Measurements from ENCODE around the gene SIGLEC12. TPM values are rescaled to one million over a fixed set of nuclear protein-coding genes. Genes with fewer than 3 reads are reported as not detected.

SIGLEC12 gene
- polyA plus RNA-seq, 1 donor (not counting 4 experiments of a cell fraction or from before 2014, with no cell fraction given): not detected

GRCh38 chr19:51530616-51531015, 29.0 kb upstream of the SIGLEC12 start:
- H3K27me3 ChIP-seq (ENCODE audit: control insufficient read depth, extremely low read depth, insufficient read depth, low read length): no peaks in the 10 kb centered on the region
- no peaks in the 10 kb centered on the region for H3K36me3 ChIP-seq (ENCODE audit: control insufficient read depth in 2 of 2, extremely low read depth in 1 of 2, insufficient read depth in 2 of 2, low read length in 2 of 2)
- FAIRE-seq: no peak
- dilution Hi-C loops (cut with MboI; ENCODE audit: extremely low pct_ligation_motif_present, low sequenced_read_pairs): no loop called here
- no peak overlapping the region for H3K4me3 ChIP-seq (ENCODE audit: control insufficient read depth in 2 of 3, extremely low read depth in 1 of 3, insufficient read depth in 2 of 3, low read depth in 1 of 3, low read length in 3 of 3)
- DNase-seq (ENCODE audit: low read depth, low spot score): no peak
- H3K4me2 ChIP-seq (ENCODE audit: control insufficient read depth, extremely low read depth, insufficient read depth, low read depth, low read length): no peak overlapping the region
- H3K27ac ChIP-seq (ENCODE audit: control insufficient read depth, insufficient read depth, low read length): no peak overlapping the region
- no peaks in the 10 kb centered on the region for H3K9me3 ChIP-seq (ENCODE audit: control insufficient read depth, low read depth, low read length)
- H2AFZ ChIP-seq (ENCODE audit: control insufficient read depth, low read length): no peak overlapping the region
- H3K9me1 ChIP-seq (ENCODE audit: control insufficient read depth, extremely low read depth, insufficient read depth, low read length): no peaks in the 10 kb centered on the region
- TF ChIP-seq EZH2 (IDR thresholded peaks at IDR 0.05; ENCODE audit: low read length) (no peak), CTCF (optimal IDR thresholded peaks at IDR 0.05 in 1 of 3, IDR thresholded peaks at IDR 0.05 in 1 of 3, conservative IDR thresholded peaks at IDR 0.05 in 1 of 3; ENCODE audit: extremely low read depth in 1 of 3, insufficient read depth in 2 of 3, low read length in 3 of 3) (no peak)
- no peak overlapping the region for H3K9ac ChIP-seq (ENCODE audit: control insufficient read depth, extremely low read depth, insufficient read depth, low read length)
- no peaks in the 10 kb centered on the region for H3K79me2 ChIP-seq (ENCODE audit: control insufficient read depth, insufficient read depth, low read length)
- H4K20me1 ChIP-seq (ENCODE audit: control insufficient read depth, extremely low read depth, insufficient read depth, low read length): no peaks in the 10 kb centered on the region
- no peaks in the 10 kb centered on the region for H3K4me1 ChIP-seq (ENCODE audit: control insufficient read depth, extremely low read depth, insufficient read depth, low read length)

DNA sequence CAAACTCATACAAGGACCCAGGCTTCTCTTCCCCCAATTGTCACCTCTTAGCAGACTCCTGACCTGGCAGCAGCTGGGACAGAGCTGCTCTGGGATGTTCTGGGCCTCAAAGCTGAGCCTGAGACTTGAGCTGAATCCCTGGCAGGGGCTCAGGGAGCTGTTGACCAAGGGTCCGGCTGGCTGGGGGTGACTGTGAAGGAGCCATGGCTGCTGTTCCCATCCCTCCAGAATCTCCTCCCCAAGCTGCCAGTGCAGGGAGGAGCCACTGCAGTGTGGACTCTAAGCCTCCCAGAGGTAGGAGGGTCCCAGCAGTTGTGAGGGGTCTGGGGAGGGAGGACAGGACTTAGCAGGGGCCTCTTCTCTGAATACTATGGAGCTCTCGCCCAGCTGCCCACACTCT, 27.7 kb upstream of the SIGLEC12 start:
- dilution Hi-C loops (cut with MboI; ENCODE audit: extremely low pct_ligation_motif_present, low sequenced_read_pairs): no loop called here
- Histone ChIP-seq H3K4me3 (ENCODE audit: control insufficient read depth in 2 of 3, extremely low read depth in 1 of 3, insufficient read depth in 2 of 3, low read depth in 1 of 3, low read length in 3 of 3) (no peak overlapping the region), H3K27ac (ENCODE audit: control insufficient read depth, insufficient read depth, low read length) (no peak overlapping the region), H3K4me2 (ENCODE audit: control insufficient read depth, extremely low read depth, insufficient read depth, low read depth, low read length) (no peak overlapping the region), H2AFZ (ENCODE audit: control insufficient read depth, low read length) (no peak overlapping the region), H3K4me1 (ENCODE audit: control insufficient read depth, extremely low read depth, insufficient read depth, low read length) (no peaks in the 10 kb centered on the region), H3K79me2 (ENCODE audit: control insufficient read depth, insufficient read depth, low read length) (no peaks in the 10 kb centered on the region), H3K27me3 (ENCODE audit: control insufficient read depth, extremely low read depth, insufficient read depth, low read length) (no peaks in the 10 kb centered on the region), H3K36me3 (ENCODE audit: control insufficient read depth in 2 of 2, extremely low read depth in 1 of 2, insufficient read depth in 2 of 2, low read length in 2 of 2) (no peaks in the 10 kb centered on the region), H3K9me3 (ENCODE audit: control insufficient read depth, low read depth, low read length) (no peaks in the 10 kb centered on the region), H3K9me1 (ENCODE audit: control insufficient read depth, extremely low read depth, insufficient read depth, low read length) (no peaks in the 10 kb centered on the region), H4K20me1 (ENCODE audit: control insufficient read depth, extremely low read depth, insufficient read depth, low read length) (no peaks in the 10 kb centered on the region), H3K9ac (ENCODE audit: control insufficient read depth, extremely low read depth, insufficient read depth, low read length) (no peak overlapping the region)
- no peak for FAIRE-seq
- TF ChIP-seq EZH2 (IDR thresholded peaks at IDR 0.05; ENCODE audit: low read length) (no peak), CTCF (optimal IDR thresholded peaks at IDR 0.05 in 1 of 3, IDR thresholded peaks at IDR 0.05 in 1 of 3, conservative IDR thresholded peaks at IDR 0.05 in 1 of 3; ENCODE audit: extremely low read depth in 1 of 3, insufficient read depth in 2 of 3, low read length in 3 of 3) (no peak)
- DNase-seq (ENCODE audit: low read depth, low spot score): no peak

Measured in keratinocyte (primary cell).